Measurements from ENCODE around the gene RELN.

RELN gene

DNA sequence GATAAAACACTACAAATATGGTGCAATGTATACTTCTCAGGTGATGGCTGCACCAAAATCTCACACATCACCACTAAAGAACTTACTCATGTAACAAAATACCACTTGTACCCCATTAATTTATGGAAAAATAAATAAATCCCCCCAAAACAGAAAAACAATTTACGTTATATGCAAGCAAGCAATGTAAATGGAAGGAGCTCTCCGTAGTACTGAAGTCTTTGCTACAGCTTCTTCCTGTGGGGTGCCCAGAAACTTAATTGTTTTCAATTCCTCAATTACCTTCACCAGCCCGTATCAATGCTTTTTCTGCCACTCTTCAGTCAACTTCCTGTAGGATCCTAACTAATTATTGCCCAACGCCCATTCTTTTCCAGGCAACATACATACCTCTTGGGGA is 138.1 kb downstream of the RELN start:
- TF ChIP-seq ZFP30 (CRISPR knock-in tag; IDR thresholded peaks at IDR 0.05) = no peak
- TF ChIP-seq, protein P1, sequence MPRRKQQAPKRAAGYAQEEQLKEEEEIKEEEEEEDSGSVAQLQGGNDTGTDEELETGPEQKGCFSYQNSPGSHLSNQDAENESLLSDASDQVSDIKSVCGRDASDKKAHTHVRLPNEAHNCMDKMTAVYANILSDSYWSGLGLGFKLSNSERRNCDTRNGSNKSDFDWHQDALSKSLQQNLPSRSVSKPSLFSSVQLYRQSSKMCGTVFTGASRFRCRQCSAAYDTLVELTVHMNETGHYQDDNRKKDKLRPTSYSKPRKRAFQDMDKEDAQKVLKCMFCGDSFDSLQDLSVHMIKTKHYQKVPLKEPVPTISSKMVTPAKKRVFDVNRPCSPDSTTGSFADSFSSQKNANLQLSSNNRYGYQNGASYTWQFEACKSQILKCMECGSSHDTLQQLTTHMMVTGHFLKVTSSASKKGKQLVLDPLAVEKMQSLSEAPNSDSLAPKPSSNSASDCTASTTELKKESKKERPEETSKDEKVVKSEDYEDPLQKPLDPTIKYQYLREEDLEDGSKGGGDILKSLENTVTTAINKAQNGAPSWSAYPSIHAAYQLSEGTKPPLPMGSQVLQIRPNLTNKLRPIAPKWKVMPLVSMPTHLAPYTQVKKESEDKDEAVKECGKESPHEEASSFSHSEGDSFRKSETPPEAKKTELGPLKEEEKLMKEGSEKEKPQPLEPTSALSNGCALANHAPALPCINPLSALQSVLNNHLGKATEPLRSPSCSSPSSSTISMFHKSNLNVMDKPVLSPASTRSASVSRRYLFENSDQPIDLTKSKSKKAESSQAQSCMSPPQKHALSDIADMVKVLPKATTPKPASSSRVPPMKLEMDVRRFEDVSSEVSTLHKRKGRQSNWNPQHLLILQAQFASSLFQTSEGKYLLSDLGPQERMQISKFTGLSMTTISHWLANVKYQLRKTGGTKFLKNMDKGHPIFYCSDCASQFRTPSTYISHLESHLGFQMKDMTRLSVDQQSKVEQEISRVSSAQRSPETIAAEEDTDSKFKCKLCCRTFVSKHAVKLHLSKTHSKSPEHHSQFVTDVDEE (CRISPR knock-in tag; IDR thresholded peaks at IDR 0.05) = no peak
- no peak for TF ChIP-seq ZNF8 (CRISPR knock-in tag; IDR thresholded peaks at IDR 0.05)
- no peak for TF ChIP-seq ARNTL (CRISPR knock-in tag; IDR thresholded peaks at IDR 0.05; ENCODE audit: borderline replicate concordance, low read depth)
- TF ChIP-seq ZC3H10 (CRISPR knock-in tag; IDR thresholded peaks at IDR 0.05) = no peak
- TF ChIP-seq ZFP3 (CRISPR knock-in tag; IDR thresholded peaks at IDR 0.05) = no peak
- no peak for TF ChIP-seq OSR1 (CRISPR knock-in tag; IDR thresholded peaks at IDR 0.05)
- no peak for ATAC-seq

DNA sequence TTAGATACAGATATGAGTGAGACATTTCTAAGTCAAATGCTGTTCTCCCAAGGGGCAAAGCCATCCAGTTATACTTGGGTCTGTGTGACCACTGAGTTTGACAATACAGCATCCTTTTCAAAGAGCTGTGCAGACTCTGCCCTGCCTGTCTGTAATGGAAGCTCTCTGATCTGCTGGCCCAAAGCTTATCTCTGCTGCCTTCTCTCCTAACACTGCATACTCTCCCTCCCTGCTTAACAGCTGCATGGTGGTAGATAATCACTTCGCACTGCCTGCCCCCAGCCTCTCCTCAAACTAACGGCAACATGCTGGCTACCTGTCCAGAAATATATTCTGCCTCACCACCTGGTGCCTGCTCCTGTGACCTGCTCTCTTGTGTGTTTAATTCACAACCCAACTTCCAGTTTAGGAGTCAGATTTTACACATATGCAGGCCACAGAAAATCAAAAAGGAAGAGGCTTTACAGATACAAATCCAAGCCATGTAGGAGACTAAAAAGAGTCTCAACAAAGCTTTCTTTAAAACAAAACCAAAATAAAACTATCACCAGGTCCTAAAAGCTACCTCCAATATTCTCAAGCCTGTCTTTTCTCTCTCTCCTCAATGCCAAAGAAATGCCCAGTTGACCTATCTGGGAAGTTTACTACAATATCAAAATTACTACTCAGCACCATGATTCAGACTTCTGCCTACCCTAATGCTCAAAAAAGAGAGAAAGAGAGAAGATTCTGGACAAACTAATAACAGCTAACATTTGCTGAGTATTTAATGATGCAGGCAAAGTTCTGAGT is 145.6 kb downstream of the RELN start:
- ATAC-seq = no peak
- TF ChIP-seq ISL1 (CRISPR knock-in tag; IDR thresholded peaks at IDR 0.05) (no peak), RARB (CRISPR knock-in tag; IDR thresholded peaks at IDR 0.05) (no peak), CSDC2 (CRISPR knock-in tag; IDR thresholded peaks at IDR 0.05) (no peak), OSR1 (CRISPR knock-in tag; IDR thresholded peaks at IDR 0.05) (no peak), ZC3H10 (CRISPR knock-in tag; IDR thresholded peaks at IDR 0.05) (no peak), ZFP3 (CRISPR knock-in tag; IDR thresholded peaks at IDR 0.05) (no peak), ARNTL (CRISPR knock-in tag; IDR thresholded peaks at IDR 0.05; ENCODE audit: borderline replicate concordance, low read depth) (no peak), TCF4 (CRISPR knock-in tag; IDR thresholded peaks at IDR 0.05; ENCODE audit: borderline replicate concordance) (no peak), GLIS3 (CRISPR knock-in tag; IDR thresholded peaks at IDR 0.05) (no peak), BACH2 (CRISPR knock-in tag; IDR thresholded peaks at IDR 0.05; ENCODE audit: borderline replicate concordance) (no peak), ZFP30 (CRISPR knock-in tag; IDR thresholded peaks at IDR 0.05) (no peak), ZNF70 (CRISPR knock-in tag; IDR thresholded peaks at IDR 0.05) (no peak), TOX (CRISPR knock-in tag; IDR thresholded peaks at IDR 0.05; ENCODE audit: borderline replicate concordance) (no peak), ZNF8 (CRISPR knock-in tag; IDR thresholded peaks at IDR 0.05) (no peak), ZNF565 (CRISPR knock-in tag; conservative IDR thresholded peaks at IDR 0.05; ENCODE audit: low read depth) (no peak)
- TF ChIP-seq, protein P2, sequence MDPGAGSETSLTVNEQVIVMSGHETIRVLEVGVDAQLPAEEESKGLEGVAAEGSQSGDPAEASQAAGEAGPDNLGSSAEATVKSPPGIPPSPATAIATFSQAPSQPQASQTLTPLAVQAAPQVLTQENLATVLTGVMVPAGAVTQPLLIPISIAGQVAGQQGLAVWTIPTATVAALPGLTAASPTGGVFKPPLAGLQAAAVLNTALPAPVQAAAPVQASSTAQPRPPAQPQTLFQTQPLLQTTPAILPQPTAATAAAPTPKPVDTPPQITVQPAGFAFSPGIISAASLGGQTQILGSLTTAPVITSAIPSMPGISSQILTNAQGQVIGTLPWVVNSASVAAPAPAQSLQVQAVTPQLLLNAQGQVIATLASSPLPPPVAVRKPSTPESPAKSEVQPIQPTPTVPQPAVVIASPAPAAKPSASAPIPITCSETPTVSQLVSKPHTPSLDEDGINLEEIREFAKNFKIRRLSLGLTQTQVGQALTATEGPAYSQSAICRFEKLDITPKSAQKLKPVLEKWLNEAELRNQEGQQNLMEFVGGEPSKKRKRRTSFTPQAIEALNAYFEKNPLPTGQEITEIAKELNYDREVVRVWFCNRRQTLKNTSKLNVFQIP (CRISPR knock-in tag; IDR thresholded peaks at IDR 0.05; ENCODE audit: borderline replicate concordance, low read depth) = no peak
- TF ChIP-seq, protein P3, sequence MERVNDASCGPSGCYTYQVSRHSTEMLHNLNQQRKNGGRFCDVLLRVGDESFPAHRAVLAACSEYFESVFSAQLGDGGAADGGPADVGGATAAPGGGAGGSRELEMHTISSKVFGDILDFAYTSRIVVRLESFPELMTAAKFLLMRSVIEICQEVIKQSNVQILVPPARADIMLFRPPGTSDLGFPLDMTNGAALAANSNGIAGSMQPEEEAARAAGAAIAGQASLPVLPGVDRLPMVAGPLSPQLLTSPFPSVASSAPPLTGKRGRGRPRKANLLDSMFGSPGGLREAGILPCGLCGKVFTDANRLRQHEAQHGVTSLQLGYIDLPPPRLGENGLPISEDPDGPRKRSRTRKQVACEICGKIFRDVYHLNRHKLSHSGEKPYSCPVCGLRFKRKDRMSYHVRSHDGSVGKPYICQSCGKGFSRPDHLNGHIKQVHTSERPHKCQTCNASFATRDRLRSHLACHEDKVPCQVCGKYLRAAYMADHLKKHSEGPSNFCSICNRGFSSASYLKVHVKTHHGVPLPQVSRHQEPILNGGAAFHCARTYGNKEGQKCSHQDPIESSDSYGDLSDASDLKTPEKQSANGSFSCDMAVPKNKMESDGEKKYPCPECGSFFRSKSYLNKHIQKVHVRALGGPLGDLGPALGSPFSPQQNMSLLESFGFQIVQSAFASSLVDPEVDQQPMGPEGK (CRISPR knock-in tag; IDR thresholded peaks at IDR 0.05; ENCODE audit: borderline replicate concordance) = no peak
- TF ChIP-seq, protein P1 (CRISPR knock-in tag; IDR thresholded peaks at IDR 0.05) = no peak
- TF ChIP-seq, protein P4, sequence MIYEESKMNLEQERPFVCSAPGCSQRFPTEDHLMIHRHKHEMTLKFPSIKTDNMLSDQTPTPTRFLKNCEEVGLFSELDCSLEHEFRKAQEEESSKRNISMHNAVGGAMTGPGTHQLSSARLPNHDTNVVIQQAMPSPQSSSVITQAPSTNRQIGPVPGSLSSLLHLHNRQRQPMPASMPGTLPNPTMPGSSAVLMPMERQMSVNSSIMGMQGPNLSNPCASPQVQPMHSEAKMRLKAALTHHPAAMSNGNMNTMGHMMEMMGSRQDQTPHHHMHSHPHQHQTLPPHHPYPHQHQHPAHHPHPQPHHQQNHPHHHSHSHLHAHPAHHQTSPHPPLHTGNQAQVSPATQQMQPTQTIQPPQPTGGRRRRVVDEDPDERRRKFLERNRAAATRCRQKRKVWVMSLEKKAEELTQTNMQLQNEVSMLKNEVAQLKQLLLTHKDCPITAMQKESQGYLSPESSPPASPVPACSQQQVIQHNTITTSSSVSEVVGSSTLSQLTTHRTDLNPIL (CRISPR knock-in tag; IDR thresholded peaks at IDR 0.05; ENCODE audit: low read depth) = no peak

Measured in SK-N-SH treated with all-trans-retinoic acid at 6 μM for 48 hours (cell line).